PC-9 (cell line): ENCODE results near the gene MSH5.

ENCODE experiments used
- EZH2 ChIP-seq: fragments of 200-600 bp; sonication (generic); IDR thresholded peaks from 2 replicates; pipeline ENCODE4 v1.8.0; 2017; ENCODE audit warnings: antibody characterized with exemption, low read depth
- TF ChIP-seq, protein P1 (sequence below): fragments of 200-600 bp; sonication (generic); conservative IDR thresholded peaks from 2 replicates; pipeline ENCODE4 v1.6.1; 2017; ENCODE audit warnings: mixed run types, antibody characterized with exemption, mild to moderate bottlenecking, moderate library complexity

DNA sequence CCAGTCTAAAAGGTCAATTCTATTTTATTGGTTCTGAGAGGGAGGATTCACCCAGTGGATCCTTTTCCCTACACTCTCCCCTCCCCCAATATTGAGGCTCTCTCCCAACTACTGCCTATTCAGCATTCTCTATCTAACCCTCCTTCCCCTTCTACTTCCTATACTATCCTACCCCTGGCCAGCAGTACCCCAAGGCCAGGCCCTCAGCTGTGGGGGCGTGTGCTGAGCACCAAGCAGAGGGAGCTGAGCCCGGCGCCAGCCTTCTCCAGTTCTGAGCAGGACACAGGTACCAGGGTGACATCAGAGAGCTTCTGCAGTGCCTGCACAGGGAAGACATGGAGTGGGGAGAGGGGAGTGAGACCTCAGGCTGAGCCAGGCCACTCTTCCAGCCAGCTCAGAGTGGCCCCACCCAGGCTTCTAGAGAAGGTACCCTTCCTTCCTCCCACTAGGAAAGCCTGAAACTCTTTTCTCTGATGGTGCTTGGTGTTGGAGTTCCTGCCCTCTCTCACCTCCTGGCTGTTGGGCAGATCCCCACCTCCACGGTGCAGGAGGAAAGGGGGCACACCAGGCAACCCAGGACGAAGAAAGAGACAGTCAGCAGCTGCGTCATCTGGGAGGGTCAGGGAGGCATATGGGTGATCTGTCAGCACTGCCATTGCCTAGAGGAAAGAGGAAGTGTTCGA, 12.6 kb upstream of the MSH5 start:
- TF ChIP-seq, protein P1, sequence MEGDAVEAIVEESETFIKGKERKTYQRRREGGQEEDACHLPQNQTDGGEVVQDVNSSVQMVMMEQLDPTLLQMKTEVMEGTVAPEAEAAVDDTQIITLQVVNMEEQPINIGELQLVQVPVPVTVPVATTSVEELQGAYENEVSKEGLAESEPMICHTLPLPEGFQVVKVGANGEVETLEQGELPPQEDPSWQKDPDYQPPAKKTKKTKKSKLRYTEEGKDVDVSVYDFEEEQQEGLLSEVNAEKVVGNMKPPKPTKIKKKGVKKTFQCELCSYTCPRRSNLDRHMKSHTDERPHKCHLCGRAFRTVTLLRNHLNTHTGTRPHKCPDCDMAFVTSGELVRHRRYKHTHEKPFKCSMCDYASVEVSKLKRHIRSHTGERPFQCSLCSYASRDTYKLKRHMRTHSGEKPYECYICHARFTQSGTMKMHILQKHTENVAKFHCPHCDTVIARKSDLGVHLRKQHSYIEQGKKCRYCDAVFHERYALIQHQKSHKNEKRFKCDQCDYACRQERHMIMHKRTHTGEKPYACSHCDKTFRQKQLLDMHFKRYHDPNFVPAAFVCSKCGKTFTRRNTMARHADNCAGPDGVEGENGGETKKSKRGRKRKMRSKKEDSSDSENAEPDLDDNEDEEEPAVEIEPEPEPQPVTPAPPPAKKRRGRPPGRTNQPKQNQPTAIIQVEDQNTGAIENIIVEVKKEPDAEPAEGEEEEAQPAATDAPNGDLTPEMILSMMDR: no peak
- no peak for TF ChIP-seq EZH2
